HCEC 1CT (cell line): Measurements from ENCODE around the gene NAXE.
"Not testable (repeated sequence)": the region's sequence is repeated elsewhere in the genome, so short reads cannot be mapped to it uniquely, and the experiment has no call there.

ENCODE experiments used
- DNase-seq: peaks from one replicate; pipeline ENCODE4 v3.0.0-alpha.2; 2017

The NAXE gene

DNA sequence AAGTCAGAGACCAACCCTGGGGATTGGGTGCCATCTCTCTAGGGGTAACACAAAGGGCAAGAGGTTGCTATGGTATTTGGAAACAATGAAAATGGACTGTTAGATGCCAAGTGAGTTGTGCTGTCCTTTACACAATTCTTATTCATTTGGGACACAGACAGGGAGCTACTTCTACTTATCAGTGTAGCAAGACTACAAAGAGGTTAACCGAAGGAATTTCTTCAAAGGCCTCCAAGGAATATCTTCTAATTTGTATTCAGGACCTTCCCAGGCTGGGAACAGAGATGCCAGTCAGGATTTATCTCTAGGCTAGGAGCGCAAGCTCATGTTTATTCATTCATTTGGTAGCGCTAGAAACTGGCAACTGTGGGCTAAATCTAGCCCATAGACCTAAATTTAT, 2.6 kb downstream of the NAXE start:
- DNase-seq = no peak

DNA sequence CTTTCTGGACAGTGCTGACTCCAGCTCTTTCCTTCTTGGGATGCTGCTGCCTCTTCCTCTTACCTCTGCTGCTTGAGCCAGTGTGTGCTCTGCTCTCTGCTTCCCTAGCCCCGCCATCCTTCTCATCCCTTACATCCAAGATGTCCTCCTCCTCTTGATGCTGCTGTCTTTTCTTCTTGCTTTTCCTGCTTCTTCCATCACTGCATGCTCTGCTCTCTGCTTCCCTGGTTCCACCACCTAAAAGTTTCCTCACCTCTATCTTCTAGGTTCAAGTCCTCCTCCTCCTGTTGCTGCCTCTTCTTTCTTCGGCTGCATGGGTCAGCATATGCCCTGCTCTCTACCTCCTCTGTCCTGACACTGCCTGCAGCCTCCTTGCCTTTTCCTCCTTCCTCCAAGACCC, 3.4 kb downstream of the NAXE start:
- DNase-seq = no peak

DNA sequence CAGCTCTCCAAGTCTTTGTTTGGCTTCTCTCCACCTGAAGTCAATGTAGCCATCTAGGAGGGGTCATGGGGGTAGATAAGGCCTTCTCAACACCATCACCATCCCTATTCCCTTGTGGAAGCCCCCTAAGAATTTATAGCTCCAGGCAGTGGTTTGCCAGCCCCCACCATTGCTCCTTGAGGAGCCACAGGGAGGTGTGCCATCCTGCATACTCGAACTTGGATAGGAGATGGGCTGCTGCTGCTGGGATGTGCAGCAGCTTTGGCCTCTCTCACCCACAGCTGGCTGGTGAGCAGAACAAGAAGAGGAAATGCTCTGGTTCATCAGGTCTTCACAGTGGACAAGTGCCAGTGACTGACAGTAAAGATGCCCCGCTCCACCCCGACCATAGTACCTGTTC, 4.8 kb downstream of the NAXE start:
- DNase-seq = no peak

DNA sequence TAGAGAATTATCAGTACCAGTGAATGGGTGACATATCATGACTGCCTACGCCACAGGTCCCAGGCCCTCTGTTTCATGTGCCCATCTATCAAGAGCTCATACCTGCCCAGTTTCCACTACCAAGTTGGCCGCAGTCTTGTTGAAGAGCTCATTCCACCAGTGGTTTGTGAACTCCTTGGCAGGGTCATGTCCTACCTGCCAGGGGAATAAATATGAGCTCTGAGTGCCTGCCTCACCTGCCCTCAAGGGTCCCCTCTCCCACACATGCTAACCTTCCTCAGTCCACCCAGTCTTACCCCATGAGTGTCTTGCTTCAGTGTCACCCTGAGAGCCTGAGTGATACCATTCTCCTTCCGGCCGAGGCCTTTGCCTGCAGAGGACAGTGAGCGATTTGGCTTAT, 6.5 kb downstream of the NAXE start:
- no peak for DNase-seq

DNA sequence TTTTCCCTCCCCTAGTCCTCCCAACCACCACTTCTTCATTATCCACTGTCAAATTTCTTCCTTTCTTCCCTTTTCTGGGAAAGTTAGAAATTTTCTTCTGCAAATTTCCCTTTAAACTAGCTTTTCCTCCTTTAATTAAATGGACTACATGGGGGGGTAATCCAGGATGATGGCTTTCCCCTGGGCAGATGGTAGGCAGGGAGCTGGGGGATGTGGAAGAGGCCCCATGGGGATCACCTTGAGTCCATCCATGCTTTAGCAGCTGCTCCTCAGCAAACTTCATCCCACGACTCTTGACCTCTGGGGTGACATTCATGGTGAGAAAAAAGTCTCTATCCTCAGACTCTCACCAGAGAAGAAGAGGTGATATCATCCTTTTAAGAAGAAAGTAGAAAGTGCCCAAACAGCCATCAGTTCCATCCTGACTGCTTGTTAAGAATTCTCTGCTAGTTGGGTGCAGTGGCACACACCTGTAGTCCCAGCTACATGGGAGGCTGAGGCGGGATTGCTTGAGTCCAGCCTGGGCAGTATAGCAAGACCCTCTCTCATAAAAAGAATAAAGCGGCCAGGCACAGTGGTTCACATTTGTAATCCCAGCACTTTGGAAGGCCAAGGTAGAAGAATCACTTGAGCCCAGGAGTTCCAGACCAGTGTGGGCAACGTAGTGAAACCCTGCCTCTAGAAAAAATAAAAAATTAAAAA, 7.3 kb downstream of the NAXE start:
- DNase-seq = no peak

DNA sequence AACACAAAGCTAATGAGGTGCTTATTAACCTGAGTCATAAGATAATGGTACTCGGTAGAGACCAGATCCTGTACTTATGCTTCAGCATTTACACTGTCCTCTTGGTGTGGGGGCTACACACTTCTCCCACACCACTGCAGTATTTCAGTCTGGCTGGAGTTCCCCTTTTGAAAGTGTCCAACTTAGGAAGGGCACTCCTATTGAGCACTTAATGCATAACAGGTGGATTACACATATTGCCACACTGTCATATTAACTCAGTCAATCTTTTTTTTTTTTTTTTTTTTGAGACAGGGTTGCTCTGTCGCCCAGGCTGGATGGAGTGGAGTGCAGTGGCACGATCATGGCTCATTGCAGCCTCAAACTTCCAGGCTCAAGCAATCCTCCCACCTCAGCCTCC, 8.2 kb downstream of the NAXE start:
- DNase-seq = no peak

DNA sequence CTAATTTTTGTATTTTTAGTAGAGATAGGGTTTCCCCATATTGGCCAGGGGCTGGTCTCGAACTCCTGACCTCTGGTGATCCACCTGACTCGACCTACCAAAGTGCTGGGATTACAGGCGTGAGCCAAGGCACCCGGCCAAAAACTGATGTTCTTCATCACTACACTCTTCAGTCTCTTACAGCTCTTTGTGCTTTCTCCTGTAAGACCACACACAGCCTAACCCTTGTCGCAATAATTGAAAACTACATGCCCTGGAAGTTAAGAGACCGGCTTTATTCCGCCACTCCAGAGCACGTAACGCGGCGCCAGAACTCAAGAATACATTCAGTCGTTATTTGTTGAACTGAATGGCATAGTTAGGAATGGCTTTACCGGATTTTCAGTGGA, 9.2 kb downstream of the NAXE start:
- DNase-seq = no peak

DNA sequence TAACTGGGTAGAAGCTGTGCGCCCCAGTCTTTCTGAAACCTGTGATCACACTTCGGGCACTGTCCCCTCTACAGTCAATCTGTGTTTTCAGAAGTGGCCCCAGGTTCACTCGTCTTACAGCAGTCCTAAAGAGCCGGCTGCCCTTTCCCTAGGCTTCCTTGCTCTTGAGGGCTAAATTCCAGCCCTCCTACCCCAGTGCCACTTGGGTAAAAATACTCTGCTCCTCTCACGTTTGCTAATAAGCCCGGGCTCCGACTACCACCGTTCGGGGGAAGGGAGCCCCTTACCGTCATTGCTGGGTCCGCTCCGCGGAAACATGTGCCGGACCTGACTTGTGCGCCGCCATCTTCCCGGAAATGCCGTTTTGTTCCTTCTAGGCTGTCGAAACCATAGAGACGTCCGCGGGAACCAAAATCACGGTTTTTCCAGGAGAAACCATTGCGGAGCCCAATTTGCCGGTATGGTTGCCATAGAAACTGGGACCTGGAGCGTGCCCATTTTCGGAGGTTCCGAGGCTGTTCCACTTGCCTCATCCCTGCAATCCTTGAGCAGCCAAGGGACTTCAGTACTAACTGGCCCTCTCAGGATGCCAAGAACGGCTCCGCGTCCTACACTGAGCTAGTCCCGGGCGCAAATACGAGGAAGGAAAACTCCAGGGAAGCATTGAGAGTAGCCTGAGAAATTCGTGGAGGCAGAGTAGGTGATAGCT, 9.7 kb downstream of the NAXE start, which contains the start of gene GPATCH4:
Gene GPATCH4 (minus strand): TSS at position 358 of the 709 bp plus-strand sequence.
- peak; percentile 93 for DNase-seq

DNA sequence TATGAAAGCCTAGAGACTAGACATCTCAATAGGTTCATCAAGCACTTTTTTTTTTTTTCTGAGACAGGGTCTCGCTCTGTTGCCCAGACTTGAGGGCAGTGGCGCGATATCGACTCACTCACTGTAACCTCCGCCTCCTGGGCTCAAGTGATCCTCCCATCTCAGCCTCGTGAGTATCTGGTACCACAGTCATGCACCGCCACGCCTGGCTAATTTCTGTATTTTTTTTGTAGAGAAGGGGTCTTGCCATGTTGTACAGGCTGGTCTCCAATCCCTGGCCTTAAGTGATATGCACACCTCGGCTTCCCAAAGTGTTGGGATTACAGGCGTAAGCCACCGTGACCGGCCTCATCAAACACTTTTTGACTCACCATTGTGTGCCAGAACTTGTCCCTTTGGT, 10.3 kb downstream of the NAXE start:
- DNase-seq = no peak

DNA sequence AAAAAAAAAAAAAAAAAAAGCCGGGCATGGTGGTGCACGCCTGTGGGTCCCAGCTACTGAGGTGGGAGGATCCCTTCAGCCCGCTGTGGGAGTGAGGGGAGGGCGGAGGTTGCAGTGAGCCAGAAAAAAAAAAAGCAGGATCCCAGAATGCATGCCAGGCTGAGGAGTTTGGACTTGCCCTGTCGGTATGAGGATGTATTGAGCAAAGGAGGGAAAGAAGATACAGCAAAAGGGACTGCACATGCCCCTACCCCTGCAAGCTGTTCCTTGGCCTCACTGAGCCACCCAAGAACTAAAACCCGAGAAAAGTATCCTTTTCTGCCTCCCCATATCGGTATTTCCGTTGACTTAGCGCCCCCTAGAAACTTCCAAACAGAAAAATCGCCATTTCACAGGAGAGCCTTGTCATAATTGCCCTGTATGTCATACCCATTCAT, 11.0 kb downstream of the NAXE start:
- no peak for DNase-seq

- DNase-seq = not testable (repeated sequence)
Observed at GRCh38 chr1:156607344-156607743, 15.8 kb downstream of the NAXE start.

- DNase-seq = peak; percentile 71
Observed at GRCh38 chr1:156608036-156608674, 16.6 kb downstream of the NAXE start.

GRCh38 chr1:156608981-156609380, 17.4 kb downstream of the NAXE start:
- DNase-seq = no peak

GRCh38 chr1:156610072-156610471, 18.5 kb downstream of the NAXE start:
- DNase-seq = not testable (repeated sequence)

DNA sequence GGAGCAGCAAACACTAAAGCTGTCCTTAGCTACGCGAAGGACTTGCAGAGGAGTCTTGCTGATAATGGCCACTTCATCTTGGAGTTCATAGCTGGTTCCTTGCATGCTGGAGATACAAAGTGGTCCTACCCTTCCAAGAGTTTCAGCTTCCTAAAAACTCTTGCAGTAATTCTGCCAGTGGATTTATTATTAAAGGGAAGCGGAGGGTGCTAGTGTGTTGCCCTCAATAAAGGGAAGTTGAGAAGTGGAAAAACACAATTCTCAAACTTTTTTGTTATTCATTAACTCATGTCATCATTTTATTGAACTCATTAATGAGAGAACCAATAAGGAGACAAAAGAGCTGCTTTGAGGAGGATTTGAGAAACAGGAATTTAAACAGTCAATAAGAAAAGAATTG, 21.1 kb downstream of the NAXE start:
- DNase-seq = no peak

DNA sequence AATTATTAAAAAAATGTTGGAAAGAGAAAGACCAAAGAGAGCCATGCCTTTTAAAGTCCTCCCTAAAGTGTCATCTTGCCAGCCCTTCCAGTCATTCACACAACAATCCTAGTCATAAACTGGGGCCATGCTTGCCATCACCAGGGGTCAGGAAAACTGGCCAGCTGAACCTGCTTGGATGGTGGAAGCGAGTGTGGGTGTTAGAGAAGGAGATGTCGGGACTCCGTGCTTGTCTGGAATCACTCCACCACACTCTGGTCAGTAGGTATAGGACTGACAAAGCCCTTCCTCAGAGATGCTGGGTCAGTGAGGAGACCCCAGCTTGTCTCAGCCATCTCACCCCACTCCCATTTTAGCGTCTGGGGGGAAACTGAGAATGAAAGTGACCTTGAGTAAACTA, 24.4 kb downstream of the NAXE start:
- no peak for DNase-seq

- DNase-seq = no peak
Observed at GRCh38 chr1:156616463-156616862, 24.9 kb downstream of the NAXE start.

GRCh38 chr1:156618853-156619581, 27.4 kb downstream of the NAXE start, which contains the start of gene HAPLN2:
TSS of gene HAPLN2 (plus strand) at chr1:156619415. CDS start at chr1:156623491, 4,076 bp downstream.
- DNase-seq = no peak

- DNase-seq = no peak
Observed at GRCh38 chr1:156619582-156619955, 28.0 kb downstream of the NAXE start.

DNA sequence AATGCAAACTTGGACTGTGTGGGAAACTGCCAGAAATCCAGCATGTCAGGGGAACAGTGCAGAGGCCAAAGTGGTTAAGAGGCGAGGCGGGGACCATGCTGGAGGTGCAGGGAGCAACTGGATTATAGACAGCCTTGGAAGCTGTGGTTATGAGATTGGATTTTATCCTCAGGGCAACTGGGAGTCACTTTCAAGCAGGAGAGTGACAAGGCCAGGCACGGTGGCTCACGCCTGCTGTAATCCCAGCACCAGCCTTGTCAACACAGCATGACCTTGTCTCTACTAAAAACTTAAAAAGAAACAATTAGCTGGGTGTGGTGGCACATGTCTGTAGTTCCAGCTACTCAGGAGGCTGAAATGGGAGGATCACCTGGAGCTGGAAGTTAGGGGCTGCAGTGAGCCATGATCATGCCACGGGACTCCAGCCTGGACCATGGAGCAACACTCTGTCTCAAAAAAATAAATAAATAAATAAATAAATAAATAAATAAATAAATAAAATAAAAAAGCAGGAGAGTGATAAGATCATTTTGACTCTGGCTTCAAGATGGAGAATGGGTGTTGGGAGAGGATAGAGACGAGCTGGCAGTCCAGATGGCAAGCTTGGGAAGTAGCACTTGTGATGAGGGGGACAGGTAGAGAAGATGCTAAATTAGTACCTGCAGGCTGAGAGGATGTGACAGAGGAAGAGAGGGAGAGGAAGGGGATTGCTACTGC, 31.2 kb downstream of the NAXE start:
- DNase-seq = no peak

DNA sequence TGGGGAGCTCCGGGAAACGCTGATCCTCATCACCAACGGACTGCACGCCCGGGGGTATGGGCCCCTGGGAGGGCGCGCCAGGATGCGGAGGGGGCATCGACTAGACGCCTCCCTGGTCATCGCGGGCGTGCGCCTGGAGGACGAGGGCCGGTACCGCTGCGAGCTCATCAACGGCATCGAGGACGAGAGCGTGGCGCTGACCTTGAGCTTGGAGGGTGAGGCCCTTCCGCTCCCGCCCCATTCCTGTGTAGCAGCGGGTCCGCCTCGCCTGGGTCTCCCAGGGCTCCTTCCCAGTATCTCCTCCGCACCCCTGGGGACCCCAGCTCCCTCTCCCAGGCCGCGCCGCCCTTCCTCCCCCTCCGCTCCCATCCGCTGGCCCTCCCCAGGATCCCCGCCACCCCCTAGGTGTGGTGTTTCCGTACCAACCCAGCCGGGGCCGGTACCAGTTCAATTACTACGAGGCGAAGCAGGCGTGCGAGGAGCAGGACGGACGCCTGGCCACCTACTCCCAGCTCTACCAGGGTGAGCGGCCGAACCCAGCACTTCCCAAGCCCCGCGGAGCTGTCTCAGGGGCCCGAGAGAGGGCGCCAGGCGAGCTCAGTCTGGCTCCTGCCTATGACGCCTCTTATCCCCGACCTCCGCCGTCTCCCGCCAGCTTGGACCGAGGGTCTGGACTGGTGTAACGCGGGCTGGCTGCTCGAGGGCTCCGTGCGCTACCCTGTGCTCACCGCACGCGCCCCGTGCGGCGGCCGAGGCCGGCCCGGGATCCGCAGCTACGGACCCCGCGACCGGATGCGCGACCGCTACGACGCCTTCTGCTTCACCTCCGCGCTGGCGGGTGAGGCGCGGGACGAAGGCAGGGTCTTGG, 32.6 kb downstream of the NAXE start:
- peak; percentile 55 for DNase-seq
